ENCODE results near the gene ATP9A. TPM values are rescaled to one million over a fixed set of nuclear protein-coding genes. Genes with fewer than 3 reads are reported as not detected.
"Not testable (repeated sequence)": the region's sequence is repeated elsewhere in the genome, so short reads cannot be mapped to it uniquely, and the experiment has no call there.

The ATP9A gene, protein sequence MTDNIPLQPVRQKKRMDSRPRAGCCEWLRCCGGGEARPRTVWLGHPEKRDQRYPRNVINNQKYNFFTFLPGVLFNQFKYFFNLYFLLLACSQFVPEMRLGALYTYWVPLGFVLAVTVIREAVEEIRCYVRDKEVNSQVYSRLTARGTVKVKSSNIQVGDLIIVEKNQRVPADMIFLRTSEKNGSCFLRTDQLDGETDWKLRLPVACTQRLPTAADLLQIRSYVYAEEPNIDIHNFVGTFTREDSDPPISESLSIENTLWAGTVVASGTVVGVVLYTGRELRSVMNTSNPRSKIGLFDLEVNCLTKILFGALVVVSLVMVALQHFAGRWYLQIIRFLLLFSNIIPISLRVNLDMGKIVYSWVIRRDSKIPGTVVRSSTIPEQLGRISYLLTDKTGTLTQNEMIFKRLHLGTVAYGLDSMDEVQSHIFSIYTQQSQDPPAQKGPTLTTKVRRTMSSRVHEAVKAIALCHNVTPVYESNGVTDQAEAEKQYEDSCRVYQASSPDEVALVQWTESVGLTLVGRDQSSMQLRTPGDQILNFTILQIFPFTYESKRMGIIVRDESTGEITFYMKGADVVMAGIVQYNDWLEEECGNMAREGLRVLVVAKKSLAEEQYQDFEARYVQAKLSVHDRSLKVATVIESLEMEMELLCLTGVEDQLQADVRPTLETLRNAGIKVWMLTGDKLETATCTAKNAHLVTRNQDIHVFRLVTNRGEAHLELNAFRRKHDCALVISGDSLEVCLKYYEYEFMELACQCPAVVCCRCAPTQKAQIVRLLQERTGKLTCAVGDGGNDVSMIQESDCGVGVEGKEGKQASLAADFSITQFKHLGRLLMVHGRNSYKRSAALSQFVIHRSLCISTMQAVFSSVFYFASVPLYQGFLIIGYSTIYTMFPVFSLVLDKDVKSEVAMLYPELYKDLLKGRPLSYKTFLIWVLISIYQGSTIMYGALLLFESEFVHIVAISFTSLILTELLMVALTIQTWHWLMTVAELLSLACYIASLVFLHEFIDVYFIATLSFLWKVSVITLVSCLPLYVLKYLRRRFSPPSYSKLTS
- total RNA-seq, result 24.6 TPM

DNA sequence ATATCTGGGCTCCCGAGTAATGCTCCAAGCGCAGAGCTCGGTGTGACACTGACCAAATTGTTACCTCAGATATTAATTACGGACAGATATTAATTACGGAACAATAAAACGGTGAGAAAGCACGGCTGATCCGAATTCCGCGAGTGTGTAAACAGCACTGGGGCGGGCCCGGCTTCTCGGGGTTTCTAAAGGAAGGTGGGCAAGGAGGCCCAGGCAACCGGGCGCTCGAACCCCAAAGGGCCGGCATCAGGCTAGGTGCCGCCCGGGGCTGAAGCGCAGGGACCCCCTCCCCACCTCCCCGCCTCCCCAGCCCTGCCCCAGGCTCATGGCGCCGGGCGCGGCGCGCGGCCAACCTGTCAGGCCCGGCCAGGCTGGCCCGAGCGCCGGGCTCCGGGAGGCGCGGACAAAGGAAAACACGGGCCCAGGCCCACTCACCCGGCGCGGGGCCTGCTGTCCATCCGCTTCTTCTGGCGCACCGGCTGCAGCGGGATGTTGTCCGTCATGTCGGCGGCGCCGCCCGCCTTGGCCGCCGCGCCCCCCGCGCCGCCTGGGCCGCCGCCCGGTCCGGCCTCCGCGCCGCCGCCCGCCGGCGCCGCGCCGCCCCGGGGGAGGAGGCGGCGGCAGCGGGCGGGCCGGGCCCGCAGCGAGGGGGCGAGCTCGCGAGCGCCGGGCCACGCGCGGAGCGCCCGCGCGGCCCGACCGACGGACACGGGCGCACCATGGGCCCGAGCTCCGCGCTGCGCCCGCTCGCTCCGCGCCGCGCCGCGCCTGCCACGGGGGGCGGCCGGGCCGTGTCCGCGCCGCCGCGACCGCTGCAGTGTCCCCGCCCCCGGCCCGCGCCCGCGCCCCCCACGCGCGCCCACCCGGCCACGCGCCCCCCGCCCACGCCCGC lies at the start of gene ATP9A:
TSS of gene ATP9A (minus strand) at position 524 of the 892 bp plus-strand sequence. CDS start at position 503, 21 bp downstream.
- DNase-seq, result no peak

DNA sequence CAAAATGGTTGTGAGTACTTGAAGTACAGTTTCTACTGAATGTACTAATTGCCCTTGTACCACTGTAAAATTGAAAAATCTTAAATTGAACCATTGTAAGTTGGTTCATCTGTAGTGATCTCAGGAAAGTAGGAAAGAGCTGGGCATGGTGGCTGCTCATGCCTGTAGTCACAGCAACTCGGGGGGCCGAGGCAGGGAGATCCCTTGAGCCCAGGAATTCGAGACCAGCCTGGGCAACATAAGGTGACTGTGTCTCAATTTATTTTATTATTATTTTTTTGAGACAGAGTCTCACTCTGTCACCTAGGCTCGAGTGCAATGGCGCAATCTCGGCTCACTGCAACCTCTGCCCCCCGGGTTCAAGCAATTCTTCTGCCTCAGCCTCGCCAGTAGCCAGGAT lies 48.7 kb upstream of the ATP9A start:
- not testable (repeated sequence) for DNase-seq

DNA sequence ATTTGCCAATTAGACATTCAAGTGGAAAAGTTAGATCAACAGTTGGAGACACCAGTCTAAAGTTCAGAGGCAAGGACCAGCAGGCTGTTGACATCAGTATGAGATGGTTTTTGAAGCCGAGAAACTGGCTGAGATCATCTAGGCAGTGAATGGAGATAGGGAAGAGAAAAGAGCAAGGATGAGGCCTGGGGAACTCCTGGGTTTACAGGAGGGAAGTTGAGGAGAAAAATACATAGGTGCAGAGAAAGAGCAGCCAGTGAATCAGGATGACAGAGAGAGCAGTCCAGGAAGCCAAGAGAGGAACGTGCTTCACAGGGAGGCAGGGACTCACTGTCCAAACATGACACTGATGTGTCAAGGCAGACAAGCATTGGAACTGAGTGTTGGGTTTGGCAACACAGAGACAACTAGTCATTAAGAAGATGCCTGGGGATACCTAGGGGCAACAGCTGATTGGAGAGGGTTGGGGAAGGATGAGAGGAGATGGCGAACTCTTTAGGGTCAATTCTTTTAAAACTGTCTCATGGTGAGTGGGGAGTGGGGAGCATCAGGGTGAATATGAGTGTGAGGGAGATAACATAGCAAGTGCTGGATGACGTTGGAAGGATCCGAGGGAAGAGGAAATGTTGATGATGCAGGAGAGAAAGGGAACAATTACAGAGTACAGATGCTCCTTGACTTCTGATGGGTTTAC lies 47.3 kb upstream of the ATP9A start:
- no peak for DNase-seq

DNA sequence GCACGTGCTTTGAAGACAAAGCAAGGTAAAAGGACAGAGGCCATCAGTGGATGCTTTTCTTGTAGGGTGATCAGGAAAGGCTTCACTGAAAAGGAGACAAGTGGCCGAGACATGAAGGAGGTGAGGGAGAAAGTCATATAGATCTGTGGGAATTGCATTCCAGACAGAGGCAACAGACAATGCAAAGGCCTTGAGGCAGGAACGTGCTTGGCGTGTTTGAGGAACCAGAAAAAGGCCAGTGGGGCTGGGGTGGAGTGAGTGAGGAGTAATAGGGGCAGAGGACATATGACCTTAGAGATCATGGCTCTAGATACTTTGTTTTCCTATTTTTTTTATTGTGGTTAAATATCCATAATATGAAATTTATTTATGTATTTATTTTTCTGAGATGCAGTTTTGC lies 44.7 kb upstream of the ATP9A start:
- DNase-seq, result no peak

DNA sequence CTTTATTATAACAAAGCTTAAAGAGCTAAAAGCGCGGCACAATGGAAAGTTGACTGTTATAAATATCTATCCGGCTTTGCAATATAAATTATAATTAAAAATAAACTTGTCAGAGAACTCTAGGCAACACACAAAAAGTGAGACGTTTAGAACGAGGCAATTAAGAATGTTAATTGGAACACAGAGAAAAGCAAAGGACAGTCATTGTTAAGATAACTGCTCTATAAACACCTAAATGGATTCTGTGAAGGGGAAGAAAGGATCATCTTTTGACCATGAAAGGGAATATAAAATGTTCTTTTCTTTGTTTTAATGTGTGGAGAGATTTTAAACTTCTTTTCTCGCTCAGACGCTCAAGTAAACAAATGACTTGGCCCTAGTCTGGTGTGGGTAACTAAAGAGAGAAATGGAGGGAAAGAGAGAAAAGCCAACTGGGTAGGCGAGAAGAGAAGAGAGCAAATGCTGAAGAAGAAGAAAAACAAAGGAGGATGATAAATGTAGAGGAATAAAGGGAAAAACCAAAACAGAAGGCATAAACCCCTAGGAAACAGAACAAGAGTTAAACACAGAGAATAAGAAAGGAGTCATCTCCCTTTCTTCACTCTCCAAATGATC lies 43.4 kb upstream of the ATP9A start:
- no peak for DNase-seq

DNA sequence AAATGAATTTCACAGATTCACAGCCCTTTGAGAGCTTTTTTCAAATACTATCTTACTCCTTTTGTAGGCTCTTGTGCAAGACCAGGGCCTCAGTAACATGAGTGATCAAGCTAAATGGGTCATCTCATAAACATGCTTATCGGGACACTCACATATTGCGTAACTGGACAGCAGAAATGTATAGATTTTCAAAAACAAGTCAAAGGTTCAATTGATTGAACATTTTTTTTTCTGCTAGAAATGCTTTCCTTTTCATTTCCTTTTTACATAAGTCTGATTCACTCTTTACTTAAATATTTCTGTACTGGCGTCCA lies 42.8 kb upstream of the ATP9A start:
- no peak for DNase-seq

DNA sequence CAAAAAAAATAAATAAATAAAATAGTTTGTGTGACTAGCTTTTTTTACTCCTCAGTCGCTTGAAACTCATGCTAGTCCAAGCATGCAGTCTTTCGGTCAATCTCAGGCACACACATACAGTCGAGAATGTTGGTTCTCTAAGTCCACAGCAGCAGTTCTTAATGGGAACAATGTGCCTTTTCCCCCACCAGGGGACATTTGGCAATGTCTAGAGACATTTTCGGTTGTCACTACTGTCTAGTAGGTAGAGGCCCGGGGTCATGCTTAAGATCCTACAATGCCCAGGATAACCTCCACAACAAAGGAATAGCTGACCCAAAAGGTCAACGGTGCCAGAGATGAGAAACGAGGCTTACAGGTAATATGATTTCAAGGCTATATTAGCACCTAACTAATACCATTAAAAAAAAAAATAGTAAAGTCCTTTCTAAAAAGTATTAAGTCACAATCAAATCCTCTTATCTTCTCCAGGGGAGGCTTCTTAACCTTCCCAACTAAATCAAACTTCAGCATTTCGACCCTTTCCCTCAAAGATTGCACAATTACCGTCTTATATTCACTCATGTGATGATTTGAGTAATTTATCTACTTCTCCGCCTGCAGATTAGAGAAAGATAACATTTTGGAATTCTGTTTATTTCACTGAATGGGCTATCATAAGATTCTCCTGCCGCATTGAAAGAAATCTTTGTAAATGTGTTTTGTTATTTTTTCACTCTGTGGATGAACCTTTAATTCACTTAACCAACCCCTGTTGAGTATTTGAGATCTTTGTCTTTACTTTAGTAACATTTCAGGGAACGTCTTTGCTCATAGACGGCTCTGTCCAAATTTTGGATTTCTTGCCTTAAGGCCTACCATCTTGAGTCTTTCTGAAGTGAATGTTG lies 42.2 kb upstream of the ATP9A start:
- no peak for DNase-seq

DNA sequence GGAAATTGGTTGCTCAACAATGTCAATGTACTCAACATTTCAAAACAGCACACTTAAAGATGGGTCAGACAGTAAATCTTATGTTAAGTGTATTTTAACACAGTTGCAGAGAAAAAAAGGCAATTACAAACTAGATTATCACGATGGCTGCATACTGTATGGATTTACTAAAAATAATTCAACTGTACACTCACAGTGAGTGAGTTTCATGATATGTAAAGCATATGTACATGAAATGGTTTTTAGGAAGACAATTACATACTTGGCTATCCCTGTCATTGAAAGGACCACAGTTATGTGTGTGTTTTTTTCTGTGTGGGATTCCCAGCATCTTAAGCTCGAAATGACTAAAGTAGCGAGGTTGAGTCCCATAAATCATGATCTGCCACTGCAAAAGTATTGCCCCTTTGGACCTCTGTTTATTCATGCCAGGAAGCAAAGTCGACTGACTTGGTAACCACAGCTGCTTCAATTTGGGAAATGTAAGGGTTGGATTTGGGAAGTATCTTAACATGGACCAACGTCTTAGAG lies 39.6 kb upstream of the ATP9A start:
- no peak for DNase-seq

DNA sequence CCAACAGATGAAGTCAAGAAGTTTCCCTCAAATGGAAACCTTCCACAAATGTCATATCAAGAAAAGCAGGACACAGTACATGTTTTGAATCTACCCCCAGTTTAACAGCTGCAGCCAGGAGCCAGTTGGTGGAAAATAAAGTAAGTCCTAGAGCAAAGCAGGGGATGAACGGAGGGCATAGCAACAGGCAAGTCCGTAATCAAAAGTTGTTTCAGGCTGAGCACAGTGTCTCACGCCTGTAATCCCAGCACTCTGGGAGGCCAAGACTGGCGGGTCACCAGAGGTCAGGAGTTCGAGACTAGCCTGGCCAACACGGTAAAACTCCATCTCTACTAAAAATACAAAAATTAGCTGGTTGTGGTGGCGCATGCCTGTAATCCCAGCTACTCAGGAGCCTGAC lies 36.6 kb upstream of the ATP9A start:
- DNase-seq, result no peak

DNA sequence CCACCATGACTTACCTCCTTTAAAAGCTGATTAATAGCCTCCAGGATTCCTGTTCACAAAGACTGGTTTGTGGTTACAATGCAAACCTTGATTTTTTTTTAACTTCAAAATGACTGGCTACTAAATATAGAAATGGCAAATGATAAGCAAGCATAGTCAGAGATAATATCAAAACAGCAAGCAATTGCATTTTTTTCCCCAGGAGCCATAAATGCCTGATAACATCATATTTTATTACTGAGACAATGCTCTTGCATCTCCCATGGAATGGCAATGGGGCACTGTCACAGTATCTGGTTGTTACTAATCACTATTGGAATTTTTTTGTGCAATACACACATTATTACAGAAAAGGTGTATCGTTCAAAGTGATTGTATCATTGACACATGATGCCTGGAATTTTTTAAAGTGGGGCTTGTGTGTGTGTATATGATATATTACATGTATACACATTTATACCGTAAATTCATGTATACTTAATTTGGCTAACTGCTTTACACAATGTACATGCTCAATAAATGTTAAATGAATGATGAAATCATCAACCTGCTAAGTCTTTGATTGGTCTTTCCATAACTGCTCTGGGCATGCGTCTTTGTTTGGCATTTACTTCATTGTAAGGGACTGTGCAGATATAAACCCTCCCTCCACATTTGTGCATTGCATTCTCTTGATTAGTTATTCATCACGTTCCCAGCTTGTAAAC lies 35.1 kb upstream of the ATP9A start:
- DNase-seq, result no peak

DNA sequence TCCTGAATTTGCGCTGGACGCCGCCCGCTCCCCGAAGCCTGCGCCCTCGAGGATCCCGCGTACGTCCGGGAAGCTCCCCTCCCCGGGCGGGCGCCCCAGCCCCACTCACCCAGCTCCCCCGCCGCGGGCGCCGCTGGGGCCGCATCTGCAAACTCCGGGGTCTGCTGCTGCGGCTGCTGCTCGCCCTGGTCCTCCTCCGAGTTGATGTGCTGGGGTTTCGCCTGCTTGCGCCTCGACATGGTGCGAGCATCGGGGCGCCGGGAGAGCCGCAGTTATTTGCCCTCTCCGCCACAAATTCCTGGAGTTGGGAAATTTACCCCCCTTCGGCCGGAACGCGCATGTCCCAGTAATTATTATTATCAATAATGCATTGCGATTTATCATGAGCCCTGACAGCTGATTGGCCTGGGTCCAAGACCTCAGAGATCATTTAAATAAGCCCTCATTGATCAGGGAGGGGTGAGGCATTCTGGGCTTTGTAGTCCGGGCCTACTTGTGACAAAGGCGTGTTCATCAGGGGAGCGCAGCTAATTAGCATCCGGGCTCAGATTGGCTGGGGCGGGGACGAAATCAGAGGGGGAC lies 34.1 kb upstream of the ATP9A start, which contains the start of gene SALL4:
TSS of gene SALL4 (minus strand) at position 352 of the 582 bp plus-strand sequence. CDS start at position 239, 113 bp downstream.
- DNase-seq, result no peak

DNA sequence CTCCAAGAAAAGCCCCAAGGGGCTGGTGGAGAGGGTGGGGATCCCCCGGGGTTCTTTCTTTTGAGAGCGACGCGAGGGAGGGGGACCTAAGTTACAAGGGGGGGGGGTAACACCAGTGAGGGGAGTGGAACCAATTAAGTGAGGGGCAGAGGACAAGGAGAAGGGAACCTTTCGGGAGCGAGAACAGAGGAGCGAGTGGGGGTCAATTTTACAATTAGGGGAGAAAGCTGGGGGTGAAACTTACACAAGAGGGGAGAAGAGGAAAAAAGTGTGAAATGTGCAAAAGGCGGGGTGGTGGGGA lies 33.6 kb upstream of the ATP9A start:
- no peak for DNase-seq

DNA sequence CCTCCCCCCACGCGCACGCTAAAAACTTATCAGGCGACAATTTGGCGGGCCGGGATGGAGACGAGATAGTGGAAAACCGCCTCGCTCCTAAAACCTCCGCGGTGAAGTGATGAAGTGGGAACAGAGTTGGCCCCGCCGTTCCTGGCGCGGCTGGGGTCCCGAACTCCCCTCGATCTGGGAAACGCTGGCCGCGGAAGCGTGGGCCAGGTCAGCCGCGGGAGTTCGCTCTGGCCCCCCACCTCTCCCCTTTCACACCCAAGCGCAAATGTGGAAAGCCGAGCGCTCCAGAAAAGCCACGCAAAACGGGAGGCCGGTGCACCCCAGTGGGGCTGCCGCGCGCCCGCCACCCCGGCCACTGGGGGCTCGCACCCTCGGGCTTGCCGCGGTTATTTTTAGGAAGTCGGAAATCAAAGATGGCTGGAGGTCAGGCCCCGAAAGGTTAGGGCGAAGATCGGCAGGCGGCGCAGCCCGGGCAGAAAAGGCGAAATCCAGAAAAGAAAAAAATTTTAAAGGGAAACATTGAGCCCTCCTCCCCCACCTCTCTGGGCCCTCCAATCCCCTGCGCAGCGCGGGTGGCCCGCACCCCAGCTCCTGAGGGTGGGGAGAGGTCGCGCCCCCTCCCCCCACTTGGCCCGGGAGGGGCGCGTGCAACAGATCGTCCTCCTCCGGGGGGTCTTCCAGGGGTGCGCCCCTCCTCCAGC lies 33.1 kb upstream of the ATP9A start:
- DNase-seq, result no peak

DNA sequence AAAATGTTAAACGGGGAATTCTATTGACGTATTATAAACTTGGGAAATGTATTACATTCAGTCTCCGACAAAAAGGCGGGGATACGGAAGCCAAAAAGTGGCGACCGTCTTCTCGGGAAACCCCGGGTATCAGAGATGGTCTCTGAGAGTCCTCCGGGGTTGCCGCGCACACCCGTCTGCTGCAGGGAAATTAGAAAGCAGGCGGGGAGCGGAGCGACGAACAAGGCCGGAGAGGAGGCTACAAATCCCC lies 32.6 kb upstream of the ATP9A start:
- no peak for DNase-seq

DNA sequence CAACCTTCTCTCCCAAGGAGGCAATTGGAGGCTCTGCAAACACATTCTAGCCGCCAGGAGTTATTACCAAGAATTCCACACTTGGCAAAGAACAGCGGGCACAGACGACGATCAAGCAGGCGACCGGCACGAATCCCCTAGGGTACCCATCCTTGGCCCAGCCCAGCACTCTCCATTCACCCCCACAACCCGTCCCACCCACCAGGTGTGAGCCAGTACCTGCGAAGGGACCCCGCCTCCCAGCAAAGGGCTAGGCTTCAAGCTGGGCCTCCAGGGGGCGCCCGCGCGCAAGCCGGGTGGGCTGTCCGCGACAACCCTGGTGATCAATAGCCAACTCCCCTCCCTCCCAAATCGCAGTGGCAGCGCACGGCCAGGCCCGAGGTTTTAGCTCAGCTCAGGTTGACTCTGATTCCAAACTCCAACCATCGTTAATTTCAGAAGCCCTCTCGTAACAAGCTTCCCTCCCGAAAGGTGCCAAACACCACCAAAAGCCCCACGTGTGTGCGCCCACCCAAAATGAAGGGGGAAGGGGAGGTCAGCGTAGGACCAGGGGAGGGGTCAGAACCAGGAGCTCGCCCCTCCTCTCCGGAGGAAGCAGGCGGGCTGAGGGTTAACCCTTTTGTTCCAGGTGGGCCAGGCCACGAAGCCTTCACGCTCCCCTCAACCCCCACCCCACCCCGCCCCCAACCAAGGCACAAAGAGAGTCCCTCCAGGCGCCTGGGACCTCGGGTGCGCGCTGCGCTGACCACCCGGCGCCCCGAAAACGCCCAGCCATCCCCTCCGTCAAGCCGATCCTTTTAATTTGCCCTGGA lies 32.1 kb upstream of the ATP9A start:
- DNase-seq, result peak; percentile 55

DNA sequence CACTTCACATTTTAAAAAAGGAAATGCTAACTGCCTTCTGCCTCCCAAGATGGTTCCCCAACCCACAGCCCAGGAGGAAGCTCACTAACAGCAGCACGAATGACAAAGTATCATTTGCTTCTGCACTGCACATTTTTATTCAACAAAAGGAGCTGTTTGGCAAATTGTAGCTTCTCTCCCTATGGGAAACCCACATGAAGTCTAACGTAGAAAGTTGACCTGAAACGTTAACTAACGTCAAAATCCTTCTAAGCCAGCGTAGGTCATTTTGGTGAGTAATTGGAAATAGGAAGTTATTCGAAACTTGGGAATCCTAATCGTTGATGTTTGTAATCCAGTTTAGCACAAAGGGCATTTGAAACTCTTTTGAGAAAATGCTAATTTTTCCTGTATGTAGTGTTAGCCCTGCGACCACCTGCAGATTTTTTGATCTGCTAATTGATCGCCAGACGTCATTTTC lies 31.2 kb upstream of the ATP9A start:
- DNase-seq, result no peak

DNA sequence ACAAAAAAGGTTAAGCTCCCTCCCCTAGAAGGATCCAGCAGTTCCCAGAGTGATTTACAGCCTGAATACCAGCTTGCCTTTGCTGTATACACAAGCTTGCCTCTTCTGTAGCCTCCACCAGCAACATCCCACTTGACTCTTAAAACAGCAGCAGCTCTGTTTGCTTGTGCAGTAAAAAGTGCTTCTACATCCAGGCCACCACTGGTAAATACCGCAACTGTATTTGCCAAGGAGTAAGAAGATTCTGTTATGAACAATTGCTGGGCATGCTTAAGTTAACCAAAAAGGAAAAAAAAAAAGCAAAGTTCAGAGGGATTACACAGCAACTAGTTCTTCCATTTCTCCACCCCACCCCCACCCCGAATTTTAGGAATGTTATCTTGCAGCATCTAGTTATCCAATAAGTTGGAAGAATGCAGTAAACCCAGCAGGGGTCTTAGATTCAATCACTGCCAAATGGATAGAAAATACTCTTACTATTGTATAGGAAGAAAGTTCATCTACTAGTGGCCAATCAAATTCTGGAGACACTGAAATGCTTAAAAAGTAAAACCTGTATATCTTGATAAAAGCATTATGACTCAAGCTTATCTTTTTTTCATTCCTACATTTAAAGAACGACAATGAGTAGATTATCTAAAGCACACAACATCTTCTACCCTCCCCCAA lies 29.3 kb upstream of the ATP9A start:
- no peak for DNase-seq

Measured in skin of body (tissue), 2 donors.